Measurements from ENCODE around the gene PHOSPHO1.

PHOSPHO1 gene

DNA sequence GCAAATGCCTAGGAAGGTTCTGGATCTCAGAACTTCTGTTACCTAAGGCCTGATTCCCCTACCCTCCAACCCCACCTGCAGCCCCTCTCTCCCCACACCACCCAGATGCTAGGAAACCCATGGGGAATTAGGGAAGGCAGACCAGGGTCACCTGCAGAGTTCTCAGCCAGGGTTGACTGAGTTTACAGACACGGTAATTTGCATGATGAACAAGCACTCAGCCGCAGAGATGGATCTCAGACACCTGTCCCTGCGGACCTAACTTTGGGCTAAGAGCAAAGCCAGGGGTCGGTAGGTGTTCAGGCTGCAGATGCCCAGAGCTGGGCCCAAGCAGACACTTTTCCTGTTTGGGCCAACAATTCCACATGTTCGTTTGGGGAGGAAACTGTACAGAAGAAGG lies 17.2 kb downstream of the PHOSPHO1 start:
- TF ChIP-seq, protein P1, sequence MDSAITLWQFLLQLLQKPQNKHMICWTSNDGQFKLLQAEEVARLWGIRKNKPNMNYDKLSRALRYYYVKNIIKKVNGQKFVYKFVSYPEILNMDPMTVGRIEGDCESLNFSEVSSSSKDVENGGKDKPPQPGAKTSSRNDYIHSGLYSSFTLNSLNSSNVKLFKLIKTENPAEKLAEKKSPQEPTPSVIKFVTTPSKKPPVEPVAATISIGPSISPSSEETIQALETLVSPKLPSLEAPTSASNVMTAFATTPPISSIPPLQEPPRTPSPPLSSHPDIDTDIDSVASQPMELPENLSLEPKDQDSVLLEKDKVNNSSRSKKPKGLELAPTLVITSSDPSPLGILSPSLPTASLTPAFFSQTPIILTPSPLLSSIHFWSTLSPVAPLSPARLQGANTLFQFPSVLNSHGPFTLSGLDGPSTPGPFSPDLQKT (IDR thresholded peaks at IDR 0.05; ENCODE audit: borderline replicate concordance, low read depth, low read length), result no peak
- TF ChIP-seq ZNF214 (tag by site-specific recombination; IDR thresholded peaks at IDR 0.05; ENCODE audit: borderline replicate concordance) (no peak), ZNF621 (tag by site-specific recombination; IDR thresholded peaks at IDR 0.05) (no peak), ZNF394 (tag by site-specific recombination; IDR thresholded peaks at IDR 0.05; ENCODE audit: borderline replicate concordance) (no peak), ZNF660 (tag by site-specific recombination; IDR thresholded peaks at IDR 0.05) (no peak), ZNF23 (tag by site-specific recombination; IDR thresholded peaks at IDR 0.05; ENCODE audit: borderline replicate concordance) (no peak), KLF10 (tag by site-specific recombination; IDR thresholded peaks at IDR 0.05) (no peak), ZNF211 (tag by site-specific recombination; IDR thresholded peaks at IDR 0.05; ENCODE audit: low read depth) (no peak)
- TF ChIP-seq, protein P2, sequence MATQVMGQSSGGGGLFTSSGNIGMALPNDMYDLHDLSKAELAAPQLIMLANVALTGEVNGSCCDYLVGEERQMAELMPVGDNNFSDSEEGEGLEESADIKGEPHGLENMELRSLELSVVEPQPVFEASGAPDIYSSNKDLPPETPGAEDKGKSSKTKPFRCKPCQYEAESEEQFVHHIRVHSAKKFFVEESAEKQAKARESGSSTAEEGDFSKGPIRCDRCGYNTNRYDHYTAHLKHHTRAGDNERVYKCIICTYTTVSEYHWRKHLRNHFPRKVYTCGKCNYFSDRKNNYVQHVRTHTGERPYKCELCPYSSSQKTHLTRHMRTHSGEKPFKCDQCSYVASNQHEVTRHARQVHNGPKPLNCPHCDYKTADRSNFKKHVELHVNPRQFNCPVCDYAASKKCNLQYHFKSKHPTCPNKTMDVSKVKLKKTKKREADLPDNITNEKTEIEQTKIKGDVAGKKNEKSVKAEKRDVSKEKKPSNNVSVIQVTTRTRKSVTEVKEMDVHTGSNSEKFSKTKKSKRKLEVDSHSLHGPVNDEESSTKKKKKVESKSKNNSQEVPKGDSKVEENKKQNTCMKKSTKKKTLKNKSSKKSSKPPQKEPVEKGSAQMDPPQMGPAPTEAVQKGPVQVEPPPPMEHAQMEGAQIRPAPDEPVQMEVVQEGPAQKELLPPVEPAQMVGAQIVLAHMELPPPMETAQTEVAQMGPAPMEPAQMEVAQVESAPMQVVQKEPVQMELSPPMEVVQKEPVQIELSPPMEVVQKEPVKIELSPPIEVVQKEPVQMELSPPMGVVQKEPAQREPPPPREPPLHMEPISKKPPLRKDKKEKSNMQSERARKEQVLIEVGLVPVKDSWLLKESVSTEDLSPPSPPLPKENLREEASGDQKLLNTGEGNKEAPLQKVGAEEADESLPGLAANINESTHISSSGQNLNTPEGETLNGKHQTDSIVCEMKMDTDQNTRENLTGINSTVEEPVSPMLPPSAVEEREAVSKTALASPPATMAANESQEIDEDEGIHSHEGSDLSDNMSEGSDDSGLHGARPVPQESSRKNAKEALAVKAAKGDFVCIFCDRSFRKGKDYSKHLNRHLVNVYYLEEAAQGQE (tag by site-specific recombination; IDR thresholded peaks at IDR 0.05), result no peak
- TF ChIP-seq, protein P3, sequence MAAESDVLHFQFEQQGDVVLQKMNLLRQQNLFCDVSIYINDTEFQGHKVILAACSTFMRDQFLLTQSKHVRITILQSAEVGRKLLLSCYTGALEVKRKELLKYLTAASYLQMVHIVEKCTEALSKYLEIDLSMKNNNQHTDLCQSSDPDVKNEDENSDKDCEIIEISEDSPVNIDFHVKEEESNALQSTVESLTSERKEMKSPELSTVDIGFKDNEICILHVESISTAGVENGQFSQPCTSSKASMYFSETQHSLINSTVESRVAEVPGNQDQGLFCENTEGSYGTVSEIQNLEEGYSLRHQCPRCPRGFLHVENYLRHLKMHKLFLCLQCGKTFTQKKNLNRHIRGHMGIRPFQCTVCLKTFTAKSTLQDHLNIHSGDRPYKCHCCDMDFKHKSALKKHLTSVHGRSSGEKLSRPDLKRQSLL (tag by site-specific recombination; IDR thresholded peaks at IDR 0.05), result no peak
- TF ChIP-seq, protein P4, sequence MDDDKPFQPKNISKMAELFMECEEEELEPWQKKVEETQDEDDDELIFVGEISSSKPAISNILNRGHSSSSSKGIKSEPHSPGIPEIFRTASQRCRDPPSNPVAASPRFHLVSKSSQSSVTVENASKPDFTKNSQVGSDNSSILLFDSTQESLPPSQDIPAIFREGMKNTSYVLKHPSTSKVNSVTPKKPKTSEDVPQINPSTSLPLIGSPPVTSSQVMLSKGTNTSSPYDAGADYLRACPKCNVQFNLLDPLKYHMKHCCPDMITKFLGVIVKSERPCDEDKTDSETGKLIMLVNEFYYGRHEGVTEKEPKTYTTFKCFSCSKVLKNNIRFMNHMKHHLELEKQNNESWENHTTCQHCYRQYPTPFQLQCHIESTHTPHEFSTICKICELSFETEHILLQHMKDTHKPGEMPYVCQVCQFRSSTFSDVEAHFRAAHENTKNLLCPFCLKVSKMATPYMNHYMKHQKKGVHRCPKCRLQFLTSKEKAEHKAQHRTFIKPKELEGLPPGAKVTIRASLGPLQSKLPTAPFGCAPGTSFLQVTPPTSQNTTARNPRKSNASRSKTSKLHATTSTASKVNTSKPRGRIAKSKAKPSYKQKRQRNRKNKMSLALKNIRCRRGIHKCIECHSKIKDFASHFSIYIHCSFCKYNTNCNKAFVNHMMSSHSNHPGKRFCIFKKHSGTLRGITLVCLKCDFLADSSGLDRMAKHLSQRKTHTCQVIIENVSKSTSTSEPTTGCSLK (tag by site-specific recombination; IDR thresholded peaks at IDR 0.05), result no peak
- TF ChIP-seq, protein P5, sequence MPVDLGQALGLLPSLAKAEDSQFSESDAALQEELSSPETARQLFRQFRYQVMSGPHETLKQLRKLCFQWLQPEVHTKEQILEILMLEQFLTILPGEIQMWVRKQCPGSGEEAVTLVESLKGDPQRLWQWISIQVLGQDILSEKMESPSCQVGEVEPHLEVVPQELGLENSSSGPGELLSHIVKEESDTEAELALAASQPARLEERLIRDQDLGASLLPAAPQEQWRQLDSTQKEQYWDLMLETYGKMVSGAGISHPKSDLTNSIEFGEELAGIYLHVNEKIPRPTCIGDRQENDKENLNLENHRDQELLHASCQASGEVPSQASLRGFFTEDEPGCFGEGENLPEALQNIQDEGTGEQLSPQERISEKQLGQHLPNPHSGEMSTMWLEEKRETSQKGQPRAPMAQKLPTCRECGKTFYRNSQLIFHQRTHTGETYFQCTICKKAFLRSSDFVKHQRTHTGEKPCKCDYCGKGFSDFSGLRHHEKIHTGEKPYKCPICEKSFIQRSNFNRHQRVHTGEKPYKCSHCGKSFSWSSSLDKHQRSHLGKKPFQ (tag by site-specific recombination; IDR thresholded peaks at IDR 0.05), result no peak
- TF ChIP-seq, protein P6, sequence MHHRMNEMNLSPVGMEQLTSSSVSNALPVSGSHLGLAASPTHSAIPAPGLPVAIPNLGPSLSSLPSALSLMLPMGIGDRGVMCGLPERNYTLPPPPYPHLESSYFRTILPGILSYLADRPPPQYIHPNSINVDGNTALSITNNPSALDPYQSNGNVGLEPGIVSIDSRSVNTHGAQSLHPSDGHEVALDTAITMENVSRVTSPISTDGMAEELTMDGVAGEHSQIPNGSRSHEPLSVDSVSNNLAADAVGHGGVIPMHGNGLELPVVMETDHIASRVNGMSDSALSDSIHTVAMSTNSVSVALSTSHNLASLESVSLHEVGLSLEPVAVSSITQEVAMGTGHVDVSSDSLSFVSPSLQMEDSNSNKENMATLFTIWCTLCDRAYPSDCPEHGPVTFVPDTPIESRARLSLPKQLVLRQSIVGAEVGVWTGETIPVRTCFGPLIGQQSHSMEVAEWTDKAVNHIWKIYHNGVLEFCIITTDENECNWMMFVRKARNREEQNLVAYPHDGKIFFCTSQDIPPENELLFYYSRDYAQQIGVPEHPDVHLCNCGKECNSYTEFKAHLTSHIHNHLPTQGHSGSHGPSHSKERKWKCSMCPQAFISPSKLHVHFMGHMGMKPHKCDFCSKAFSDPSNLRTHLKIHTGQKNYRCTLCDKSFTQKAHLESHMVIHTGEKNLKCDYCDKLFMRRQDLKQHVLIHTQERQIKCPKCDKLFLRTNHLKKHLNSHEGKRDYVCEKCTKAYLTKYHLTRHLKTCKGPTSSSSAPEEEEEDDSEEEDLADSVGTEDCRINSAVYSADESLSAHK (tag by site-specific recombination; IDR thresholded peaks at IDR 0.05), result no peak
- TF ChIP-seq, protein P7, sequence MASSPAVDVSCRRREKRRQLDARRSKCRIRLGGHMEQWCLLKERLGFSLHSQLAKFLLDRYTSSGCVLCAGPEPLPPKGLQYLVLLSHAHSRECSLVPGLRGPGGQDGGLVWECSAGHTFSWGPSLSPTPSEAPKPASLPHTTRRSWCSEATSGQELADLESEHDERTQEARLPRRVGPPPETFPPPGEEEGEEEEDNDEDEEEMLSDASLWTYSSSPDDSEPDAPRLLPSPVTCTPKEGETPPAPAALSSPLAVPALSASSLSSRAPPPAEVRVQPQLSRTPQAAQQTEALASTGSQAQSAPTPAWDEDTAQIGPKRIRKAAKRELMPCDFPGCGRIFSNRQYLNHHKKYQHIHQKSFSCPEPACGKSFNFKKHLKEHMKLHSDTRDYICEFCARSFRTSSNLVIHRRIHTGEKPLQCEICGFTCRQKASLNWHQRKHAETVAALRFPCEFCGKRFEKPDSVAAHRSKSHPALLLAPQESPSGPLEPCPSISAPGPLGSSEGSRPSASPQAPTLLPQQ (tag by site-specific recombination; IDR thresholded peaks at IDR 0.05), result no peak
- TF ChIP-seq, protein P8, sequence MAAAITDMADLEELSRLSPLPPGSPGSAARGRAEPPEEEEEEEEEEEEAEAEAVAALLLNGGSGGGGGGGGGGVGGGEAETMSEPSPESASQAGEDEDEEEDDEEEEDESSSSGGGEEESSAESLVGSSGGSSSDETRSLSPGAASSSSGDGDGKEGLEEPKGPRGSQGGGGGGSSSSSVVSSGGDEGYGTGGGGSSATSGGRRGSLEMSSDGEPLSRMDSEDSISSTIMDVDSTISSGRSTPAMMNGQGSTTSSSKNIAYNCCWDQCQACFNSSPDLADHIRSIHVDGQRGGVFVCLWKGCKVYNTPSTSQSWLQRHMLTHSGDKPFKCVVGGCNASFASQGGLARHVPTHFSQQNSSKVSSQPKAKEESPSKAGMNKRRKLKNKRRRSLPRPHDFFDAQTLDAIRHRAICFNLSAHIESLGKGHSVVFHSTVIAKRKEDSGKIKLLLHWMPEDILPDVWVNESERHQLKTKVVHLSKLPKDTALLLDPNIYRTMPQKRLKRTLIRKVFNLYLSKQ (tag by site-specific recombination; IDR thresholded peaks at IDR 0.05; ENCODE audit: borderline replicate concordance), result no peak
- TF ChIP-seq, protein P9, sequence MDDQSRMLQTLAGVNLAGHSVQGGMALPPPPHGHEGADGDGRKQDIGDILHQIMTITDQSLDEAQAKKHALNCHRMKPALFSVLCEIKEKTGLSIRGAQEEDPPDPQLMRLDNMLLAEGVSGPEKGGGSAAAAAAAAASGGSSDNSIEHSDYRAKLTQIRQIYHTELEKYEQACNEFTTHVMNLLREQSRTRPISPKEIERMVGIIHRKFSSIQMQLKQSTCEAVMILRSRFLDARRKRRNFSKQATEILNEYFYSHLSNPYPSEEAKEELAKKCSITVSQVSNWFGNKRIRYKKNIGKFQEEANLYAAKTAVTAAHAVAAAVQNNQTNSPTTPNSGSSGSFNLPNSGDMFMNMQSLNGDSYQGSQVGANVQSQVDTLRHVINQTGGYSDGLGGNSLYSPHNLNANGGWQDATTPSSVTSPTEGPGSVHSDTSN (CRISPR knock-in tag; IDR thresholded peaks at IDR 0.05), result no peak
- TF ChIP-seq, protein P10, sequence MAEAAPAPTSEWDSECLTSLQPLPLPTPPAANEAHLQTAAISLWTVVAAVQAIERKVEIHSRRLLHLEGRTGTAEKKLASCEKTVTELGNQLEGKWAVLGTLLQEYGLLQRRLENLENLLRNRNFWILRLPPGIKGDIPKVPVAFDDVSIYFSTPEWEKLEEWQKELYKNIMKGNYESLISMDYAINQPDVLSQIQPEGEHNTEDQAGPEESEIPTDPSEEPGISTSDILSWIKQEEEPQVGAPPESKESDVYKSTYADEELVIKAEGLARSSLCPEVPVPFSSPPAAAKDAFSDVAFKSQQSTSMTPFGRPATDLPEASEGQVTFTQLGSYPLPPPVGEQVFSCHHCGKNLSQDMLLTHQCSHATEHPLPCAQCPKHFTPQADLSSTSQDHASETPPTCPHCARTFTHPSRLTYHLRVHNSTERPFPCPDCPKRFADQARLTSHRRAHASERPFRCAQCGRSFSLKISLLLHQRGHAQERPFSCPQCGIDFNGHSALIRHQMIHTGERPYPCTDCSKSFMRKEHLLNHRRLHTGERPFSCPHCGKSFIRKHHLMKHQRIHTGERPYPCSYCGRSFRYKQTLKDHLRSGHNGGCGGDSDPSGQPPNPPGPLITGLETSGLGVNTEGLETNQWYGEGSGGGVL (tag by site-specific recombination; IDR thresholded peaks at IDR 0.05), result no peak
- no peaks in the 10 kb centered on the region for H3K9me3 ChIP-seq (ENCODE audit: control insufficient read depth, insufficient read depth, low read depth, low read length)
- H3K4me1 ChIP-seq (ENCODE audit: control insufficient read depth, insufficient read depth, low read length), result no peaks in the 10 kb centered on the region
- POLR2A ChIA-PET, result no interaction called here
- no peak overlapping the region for H3K4me3 ChIP-seq (ENCODE audit: low read depth, low read length)
- no peak overlapping the region for H3K27ac ChIP-seq (ENCODE audit: extremely low read depth, low read depth, low read length)
- CTCF ChIA-PET, result interaction anchor here (0.6 to 6.2 kb wide), 2 partner anchors 13 to 183 kb away, joined by 5 to 63 read pairs; no protein-coding TSS in a partner anchor
- no peaks in the 10 kb centered on the region for H3K36me3 ChIP-seq (ENCODE audit: control insufficient read depth in 2 of 2, insufficient read depth in 1 of 2, low read length in 2 of 2)

All from HEK293 (cell line).